HUES64 (cell line): ENCODE measurements around the gene USP6NL.

Experiments
- H3K27ac ChIP-seq: 2 replicates; pipeline ENCODE4 v1.7.0; 2013; ENCODE audit warnings: low read depth, low read length, inconsistent platforms
- H3K27me3 ChIP-seq: 2 replicates; pipeline ENCODE4 v1.6.1; 2013; ENCODE audit warnings: mild to moderate bottlenecking, low read length; ENCODE audit not compliant: insufficient read depth
- H3K36me3 ChIP-seq: 2 replicates; pipeline ENCODE4 v1.6.1; 2013; ENCODE audit warnings: mild to moderate bottlenecking, low read length; ENCODE audit not compliant: insufficient read depth
- H3K4me1 ChIP-seq: 2 replicates; pipeline ENCODE4 v1.6.1; 2013; ENCODE audit warnings: mild to moderate bottlenecking, low read length, moderate library complexity; ENCODE audit not compliant: insufficient read depth
- H3K4me3 ChIP-seq: 2 replicates; pipeline ENCODE4 v1.5.1; 2013; ENCODE audit warnings: mild to moderate bottlenecking, low read length, moderate library complexity
- H3K9ac ChIP-seq: 2 replicates; pipeline ENCODE4 v1.6.1; 2013; ENCODE audit warnings: mild to moderate bottlenecking, low read depth, low read length
- H3K9me3 ChIP-seq: 2 replicates; pipeline ENCODE4 v1.6.1; 2013; ENCODE audit warnings: low read depth, low read length; ENCODE audit not compliant: insufficient read depth
- WGBS: fragments of 150-250, 120-280 bp; methylation state at CpG from one replicate; pipeline ENCODE4 v1.1.7; 2013; ENCODE audit warnings: missing lambda C conversion rate; 5-methylcytosine and 5-hydroxymethylcytosine counted together

USP6NL gene

GRCh38 chr10:11603741-11604140 lies 7.7 kb downstream of the USP6NL start:
- no peak overlapping the region for H3K9ac ChIP-seq
- no peaks in the 10 kb centered on the region for H3K27me3 ChIP-seq
- H3K4me3 ChIP-seq: no peak overlapping the region
- 0 out of 2 replicates have a peak overlapping the region, but pooled peaks have one; percentile 11 for H3K27ac ChIP-seq
- H3K4me1 ChIP-seq: peaks cover 38% of the 10 kb centered on the region
- H3K9me3 ChIP-seq: no peaks in the 10 kb centered on the region
- WGBS: 87% methylated on average over 1 of the region's 1 CpG
- no peaks in the 10 kb centered on the region for H3K36me3 ChIP-seq

- H3K4me1 ChIP-seq: peaks cover 32% of the 10 kb centered on the region
These were observed 8.4 kb downstream of the USP6NL start for GRCh38 chr10:11602919-11603523.

GRCh38 chr10:11602358-11602757 lies 9.1 kb downstream of the USP6NL start:
- peaks cover 32% of the 10 kb centered on the region for H3K4me1 ChIP-seq
- no peak overlapping the region for H3K27ac ChIP-seq
- no peak overlapping the region for H3K4me3 ChIP-seq
- WGBS: 88% methylated on average over 7 of the region's 7 CpGs
- H3K9me3 ChIP-seq: no peaks in the 10 kb centered on the region
- H3K9ac ChIP-seq: no peak overlapping the region
- 0 out of 2 replicates have a peak, but pooled peaks cover under 1% of the 10 kb centered on the region for H3K36me3 ChIP-seq
- H3K27me3 ChIP-seq: no peaks in the 10 kb centered on the region

More at GRCh38 chr10:11602919-11603523, 8.4 kb downstream of the USP6NL start:
- 36% methylated on average over 6 of the region's 7 CpGs for WGBS
- H3K27me3 ChIP-seq: no peaks in the 10 kb centered on the region
- H3K27ac ChIP-seq: no peak overlapping the region
- no peaks in the 10 kb centered on the region for H3K36me3 ChIP-seq
- no peaks in the 10 kb centered on the region for H3K9me3 ChIP-seq
- H3K9ac ChIP-seq: no peak overlapping the region
- H3K4me3 ChIP-seq: 0 out of 2 replicates have a peak overlapping the region, but pooled peaks have one; percentile 3

GRCh38 chr10:11601670-11602069 lies 9.8 kb downstream of the USP6NL start:
- WGBS: 88% methylated on average over 1 of the region's 1 CpG
- no peak overlapping the region for H3K9ac ChIP-seq
- H3K27me3 ChIP-seq: no peaks in the 10 kb centered on the region
- H3K4me3 ChIP-seq: no peak overlapping the region
- no peaks in the 10 kb centered on the region for H3K9me3 ChIP-seq
- H3K36me3 ChIP-seq: peaks cover 3% of the 10 kb centered on the region; the same call in 1 of the 2 replicates
- peaks cover 32% of the 10 kb centered on the region for H3K4me1 ChIP-seq
- H3K27ac ChIP-seq: no peak overlapping the region

GRCh38 chr10:11600280-11600679 lies 11.2 kb downstream of the USP6NL start:
- H3K27ac ChIP-seq: no peak overlapping the region

GRCh38 chr10:11598712-11599397 lies 12.6 kb downstream of the USP6NL start:
- Histone ChIP-seq H3K9ac (no peak overlapping the region), H3K4me1 (peaks cover 18% of the 10 kb centered on the region), H3K4me3 (no peak overlapping the region), H3K36me3 (peaks cover 11% of the 10 kb centered on the region; the same call in 1 of the 2 replicates), H3K27me3 (no peaks in the 10 kb centered on the region), H3K9me3 (no peaks in the 10 kb centered on the region), H3K27ac (no peak overlapping the region)
- 91% methylated on average over 7 of the region's 8 CpGs for WGBS

More at GRCh38 chr10:11600280-11600679, 11.2 kb downstream of the USP6NL start:
- Histone ChIP-seq H3K9ac (no peak overlapping the region), H3K27me3 (no peaks in the 10 kb centered on the region), H3K36me3 (peaks cover 3% of the 10 kb centered on the region; the same call in 1 of the 2 replicates), H3K4me3 (no peak overlapping the region), H3K4me1 (peaks cover 32% of the 10 kb centered on the region), H3K9me3 (no peaks in the 10 kb centered on the region)
- WGBS: 98% methylated on average over 2 of the region's 3 CpGs

GRCh38 chr10:11597470-11597869 lies 14.0 kb downstream of the USP6NL start:
- Histone ChIP-seq H3K27ac (no peak overlapping the region), H3K27me3 (no peaks in the 10 kb centered on the region), H3K4me1 (peaks cover 4% of the 10 kb centered on the region; the same call in 1 of the 2 replicates), H3K9me3 (no peaks in the 10 kb centered on the region), H3K4me3 (no peak overlapping the region), H3K36me3 (peaks cover 11% of the 10 kb centered on the region; the same call in 1 of the 2 replicates), H3K9ac (no peak overlapping the region)
- over 99% methylated on average over 3 of the region's 3 CpGs for WGBS

GRCh38 chr10:11595395-11595692 lies 16.1 kb downstream of the USP6NL start:
- Histone ChIP-seq H3K9me3 (no peaks in the 10 kb centered on the region), H3K36me3 (peaks cover 11% of the 10 kb centered on the region; the same call in 1 of the 2 replicates), H3K27ac (no peak overlapping the region), H3K4me1 (peaks cover 11% of the 10 kb centered on the region), H3K4me3 (no peak overlapping the region), H3K27me3 (no peaks in the 10 kb centered on the region), H3K9ac (no peak overlapping the region)
- WGBS: 87% methylated on average over 1 of the region's 1 CpG

- WGBS: 90% methylated on average over 6 of the region's 6 CpGs
These were observed 16.7 kb downstream of the USP6NL start for GRCh38 chr10:11594589-11595394.

GRCh38 chr10:11593612-11594011 lies 17.8 kb downstream of the USP6NL start:
- peaks cover 11% of the 10 kb centered on the region for H3K4me1 ChIP-seq
- WGBS: 95% methylated on average over 7 of the region's 7 CpGs

More at GRCh38 chr10:11594589-11595394, 16.7 kb downstream of the USP6NL start:
- H3K36me3 ChIP-seq: peaks cover 11% of the 10 kb centered on the region; the same call in 1 of the 2 replicates
- H3K9ac ChIP-seq: no peak overlapping the region; the same call in 1 of the 2 replicates
- H3K4me1 ChIP-seq: peaks cover 11% of the 10 kb centered on the region
- no peak overlapping the region for H3K27ac ChIP-seq
- no peak overlapping the region for H3K4me3 ChIP-seq
- no peaks in the 10 kb centered on the region for H3K27me3 ChIP-seq
- H3K9me3 ChIP-seq: no peaks in the 10 kb centered on the region

GRCh38 chr10:11589738-11590137 lies 21.7 kb downstream of the USP6NL start:
- no peak overlapping the region for H3K4me3 ChIP-seq
- H3K9me3 ChIP-seq: peaks cover 12% of the 10 kb centered on the region
- no peak overlapping the region for H3K27ac ChIP-seq
- H3K9ac ChIP-seq: no peak overlapping the region
- no peaks in the 10 kb centered on the region for H3K27me3 ChIP-seq
- peaks cover 20% of the 10 kb centered on the region for H3K4me1 ChIP-seq
- 83% methylated on average over 3 of the region's 4 CpGs for WGBS
- peaks cover 19% of the 10 kb centered on the region for H3K36me3 ChIP-seq

More at GRCh38 chr10:11593612-11594011, 17.8 kb downstream of the USP6NL start:
- Histone ChIP-seq H3K36me3 (peaks cover 11% of the 10 kb centered on the region; the same call in 1 of the 2 replicates), H3K9ac (no peak overlapping the region), H3K27ac (no peak overlapping the region), H3K27me3 (no peaks in the 10 kb centered on the region), H3K4me3 (no peak overlapping the region), H3K9me3 (no peaks in the 10 kb centered on the region)
